Stimulated activated naive B cell treated with anti-CD40 and anti-IgM and Interleukin-4, amounts not matched to agents 10 μg/mL and 1 μg/mL and 100 μg/mL, for 72 hours (primary cell): ENCODE measurements around the gene TBCEL.
"Not testable (repeated sequence)": the region's sequence is repeated elsewhere in the genome, so short reads cannot be mapped to it uniquely, and the experiment has no call there.

Experiments
- ATAC-seq, 2 donors: fragments of 150-1000 bp; cut with Tn5 transposase; replicated peaks; 2 replicates each; pipeline ENCODE4 v1.10.0; 2021; ENCODE audit warnings: moderate library complexity in 1 of 2
- DNase-seq: peaks from one replicate; pipeline ENCODE4 v3.0.0; 2021
- H3K27ac Mint-ChIP-seq: one replicate; pipeline ENCODE4 v1.8.0; 2022; ENCODE audit warnings: mild to moderate bottlenecking, mixed read lengths
- H3K27me3 Mint-ChIP-seq, 2 donors: one replicate each; pipeline ENCODE4 v1.8.0; 2022; ENCODE audit warnings: mixed read lengths in 2 of 2
- H3K36me3 Mint-ChIP-seq, 2 donors: one replicate each; pipeline ENCODE4 v1.8.0; 2022; ENCODE audit warnings: mixed read lengths in 2 of 2, mild to moderate bottlenecking in 1 of 2
- H3K4me1 Mint-ChIP-seq, 2 donors: one replicate each; pipeline ENCODE4 v1.8.0; 2022; ENCODE audit warnings: mixed read lengths in 2 of 2, mild to moderate bottlenecking in 1 of 2
- H3K4me3 Mint-ChIP-seq, 2 donors: one replicate each; pipeline ENCODE4 v1.8.0; 2022; ENCODE audit warnings: mild to moderate bottlenecking in 2 of 2, mixed read lengths in 2 of 2, moderate library complexity in 1 of 2
- H3K9me3 Mint-ChIP-seq, 2 donors: one replicate each; pipeline ENCODE4 v1.8.0; 2022; ENCODE audit warnings: mixed read lengths in 2 of 2, mild to moderate bottlenecking in 1 of 2

The TBCEL gene

DNA sequence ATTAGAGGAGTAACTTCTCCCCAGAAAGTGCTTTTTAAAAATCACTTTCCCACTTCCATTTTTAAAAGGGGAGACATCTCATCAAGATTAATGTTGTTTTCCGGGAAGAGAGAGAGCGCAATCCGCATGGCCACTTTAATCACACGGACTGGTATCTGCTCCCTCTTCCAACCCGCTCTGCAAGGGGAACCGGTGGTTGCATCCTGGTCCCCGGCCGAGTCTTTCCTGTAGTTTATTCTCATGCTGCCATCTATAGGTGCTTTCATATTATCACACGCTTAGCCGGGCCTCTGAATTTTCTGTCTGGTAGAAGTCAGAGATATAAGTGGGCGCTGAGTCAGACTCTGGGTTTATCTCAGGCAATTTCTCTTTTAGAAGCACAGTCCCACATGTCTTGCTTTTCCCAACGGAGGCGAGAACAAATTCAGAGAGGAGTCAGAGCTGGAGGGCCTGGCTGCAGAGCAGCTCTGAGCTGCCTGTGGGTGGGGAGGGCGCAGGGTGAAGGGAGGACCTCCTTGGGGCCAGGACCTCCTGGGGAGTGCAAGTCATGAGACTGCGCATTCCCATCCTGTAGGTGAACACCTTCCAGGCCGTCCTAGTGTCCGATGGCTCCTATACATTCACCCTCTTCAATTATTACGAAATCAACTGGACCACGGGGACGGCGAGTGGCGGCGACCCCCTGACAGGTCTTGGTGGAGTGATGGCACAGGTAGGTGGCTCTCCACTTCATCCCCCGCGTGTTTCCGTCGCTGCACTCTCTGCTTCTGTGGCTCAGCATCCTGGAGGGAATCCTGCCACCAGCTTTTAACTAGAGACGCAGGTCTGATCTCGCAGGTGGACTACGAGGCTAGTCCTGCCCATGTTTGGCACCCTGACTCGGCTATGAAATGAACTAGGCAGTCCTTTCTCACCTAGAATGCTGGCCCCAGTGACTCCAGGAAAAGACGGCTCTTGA, 88.9 kb downstream of the TBCEL start:
- DNase-seq = peak; percentile 4
- H3K27me3 Mint-ChIP-seq = peaks cover 44 to 54% of the 10 kb centered on the region in 2 donors
- H3K9me3 Mint-ChIP-seq = no peaks in the 10 kb centered on the region
- H3K4me3 Mint-ChIP-seq = no peak overlapping the region
- ATAC-seq = peak; percentile 73 to 81
- H3K4me1 Mint-ChIP-seq = peaks cover 5 to 9% of the 10 kb centered on the region in 2 donors
- peaks cover 0 to 2% of the 10 kb centered on the region in 2 donors for H3K36me3 Mint-ChIP-seq
- H3K27ac Mint-ChIP-seq = no peak overlapping the region

DNA sequence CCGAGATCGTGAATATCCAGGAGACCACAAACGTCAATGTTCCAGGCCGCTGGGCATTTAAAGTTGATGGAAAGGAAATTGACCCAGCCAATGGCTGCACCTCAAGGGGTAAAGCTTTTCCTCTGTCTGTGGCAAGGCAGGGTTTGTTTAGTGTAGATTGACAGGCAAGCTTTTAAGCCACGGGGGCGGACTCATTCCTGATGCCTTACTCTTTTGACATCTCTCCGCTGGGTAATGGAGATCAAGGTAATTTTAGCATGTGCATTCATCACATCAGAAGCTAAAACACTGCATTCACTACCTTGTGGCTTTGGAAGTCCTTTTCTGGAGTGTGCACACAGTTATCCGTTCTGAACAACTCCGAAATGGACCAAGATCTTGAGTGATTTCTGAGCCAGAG, 89.7 kb downstream of the TBCEL start:
- Mint-ChIP-seq H3K9me3 (no peaks in the 10 kb centered on the region), H3K4me1 (peaks cover 5 to 9% of the 10 kb centered on the region in 2 donors), H3K36me3 (peaks cover 0 to 2% of the 10 kb centered on the region in 2 donors), H3K4me3 (no peak overlapping the region), H3K27ac (no peak overlapping the region), H3K27me3 (peaks cover 40 to 55% of the 10 kb centered on the region in 2 donors)
- no peak for DNase-seq
- no peak for ATAC-seq

DNA sequence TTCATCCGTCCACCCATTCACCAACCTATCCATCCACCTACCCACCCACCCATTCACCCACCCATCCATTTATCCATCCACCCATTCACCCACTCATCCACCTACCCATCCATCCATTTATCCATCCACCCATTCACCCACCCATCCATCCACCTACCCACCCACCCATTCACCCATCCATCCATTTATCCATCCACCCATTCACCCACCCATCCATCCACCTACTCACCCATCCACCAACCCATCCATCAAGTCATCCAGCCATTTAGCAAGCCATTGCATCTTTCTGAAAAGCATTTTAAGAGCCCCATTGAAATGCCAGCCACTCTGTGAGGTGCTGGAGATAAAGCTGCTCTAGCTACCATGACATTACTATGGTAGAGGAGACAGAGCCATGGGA, 91.1 kb downstream of the TBCEL start:
- H3K4me1 Mint-ChIP-seq, H3K27ac Mint-ChIP-seq, H3K36me3 Mint-ChIP-seq, DNase-seq, H3K4me3 Mint-ChIP-seq, ATAC-seq, H3K9me3 Mint-ChIP-seq: not testable (repeated sequence)
- peaks cover 37 to 55% of the 10 kb centered on the region in 2 donors for H3K27me3 Mint-ChIP-seq

DNA sequence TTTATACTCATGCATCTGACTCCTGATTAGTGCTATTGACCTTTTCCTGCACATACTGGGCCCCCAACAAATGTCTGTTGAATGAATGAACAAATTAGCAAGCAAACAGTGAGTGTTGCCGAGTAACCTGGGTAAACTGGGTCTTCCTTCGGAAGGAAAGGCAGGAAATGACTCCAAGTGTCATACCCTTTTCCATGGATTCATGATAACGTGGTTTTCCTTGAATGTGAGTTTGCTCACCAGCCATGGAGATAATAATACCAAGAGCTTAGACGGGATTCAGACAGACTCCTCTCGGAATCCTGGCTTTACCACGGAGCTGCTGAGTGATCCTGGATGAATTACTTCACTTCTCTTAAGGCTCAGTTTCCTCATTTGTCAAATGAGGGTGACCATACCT, 93.9 kb downstream of the TBCEL start:
- ATAC-seq (no peak), DNase-seq (no peak)
- H3K27ac Mint-ChIP-seq = no peak overlapping the region
- H3K27me3 Mint-ChIP-seq = peaks cover 25 to 36% of the 10 kb centered on the region in 2 donors
- no peak overlapping the region for H3K4me3 Mint-ChIP-seq
- H3K4me1 Mint-ChIP-seq = peaks cover 0 to 3% of the 10 kb centered on the region in 2 donors
- no peaks in the 10 kb centered on the region for H3K36me3 Mint-ChIP-seq
- H3K9me3 Mint-ChIP-seq = peaks cover 0 to 2% of the 10 kb centered on the region in 2 donors

DNA sequence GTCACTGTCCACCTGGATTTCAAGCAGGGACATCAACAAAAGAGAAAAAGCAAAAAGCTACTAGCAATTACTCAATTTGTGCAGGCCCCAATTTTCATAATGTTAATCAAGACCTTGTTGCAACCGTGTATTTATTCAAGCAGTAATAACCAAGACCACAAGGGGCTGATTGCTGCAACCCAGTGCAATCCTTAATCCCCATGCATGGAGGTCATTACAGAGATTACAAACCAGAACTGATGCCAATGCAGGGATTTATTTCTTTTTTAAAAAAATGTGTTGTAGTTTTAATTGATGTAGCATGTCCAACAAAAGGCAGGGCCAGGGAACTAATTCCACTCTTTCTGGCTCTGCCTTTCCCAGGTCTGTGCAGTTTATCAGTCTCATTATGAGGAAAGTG, 95.5 kb downstream of the TBCEL start:
- no peak for DNase-seq
- no peaks in the 10 kb centered on the region for H3K4me1 Mint-ChIP-seq
- H3K27me3 Mint-ChIP-seq = peaks cover 13 to 22% of the 10 kb centered on the region in 2 donors
- H3K9me3 Mint-ChIP-seq = peaks cover 0 to 7% of the 10 kb centered on the region in 2 donors
- no peak for ATAC-seq
- H3K4me3 Mint-ChIP-seq = no peak overlapping the region
- no peaks in the 10 kb centered on the region for H3K36me3 Mint-ChIP-seq
- H3K27ac Mint-ChIP-seq = no peak overlapping the region

DNA sequence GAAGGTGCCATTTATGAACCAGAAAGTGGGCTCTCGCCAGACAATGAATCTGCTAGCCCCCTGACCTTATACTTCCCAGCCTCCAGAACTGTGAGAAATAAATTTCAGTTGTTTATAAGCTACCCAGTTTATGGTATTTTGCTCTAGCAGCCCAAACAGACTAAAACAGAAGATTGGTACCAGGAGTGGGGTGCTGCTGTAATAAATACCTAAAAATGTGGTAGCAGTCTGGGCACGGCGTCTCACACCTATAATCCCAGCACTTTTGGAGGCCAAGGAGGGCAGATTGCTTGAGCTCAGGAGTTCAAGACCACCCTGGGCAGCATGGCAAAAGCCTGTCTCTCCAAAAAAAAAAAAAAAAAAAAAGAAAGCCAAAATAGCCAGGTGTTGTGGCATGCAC, 98.4 kb downstream of the TBCEL start:
- peaks cover 0 to 11% of the 10 kb centered on the region in 2 donors for H3K27me3 Mint-ChIP-seq

DNA sequence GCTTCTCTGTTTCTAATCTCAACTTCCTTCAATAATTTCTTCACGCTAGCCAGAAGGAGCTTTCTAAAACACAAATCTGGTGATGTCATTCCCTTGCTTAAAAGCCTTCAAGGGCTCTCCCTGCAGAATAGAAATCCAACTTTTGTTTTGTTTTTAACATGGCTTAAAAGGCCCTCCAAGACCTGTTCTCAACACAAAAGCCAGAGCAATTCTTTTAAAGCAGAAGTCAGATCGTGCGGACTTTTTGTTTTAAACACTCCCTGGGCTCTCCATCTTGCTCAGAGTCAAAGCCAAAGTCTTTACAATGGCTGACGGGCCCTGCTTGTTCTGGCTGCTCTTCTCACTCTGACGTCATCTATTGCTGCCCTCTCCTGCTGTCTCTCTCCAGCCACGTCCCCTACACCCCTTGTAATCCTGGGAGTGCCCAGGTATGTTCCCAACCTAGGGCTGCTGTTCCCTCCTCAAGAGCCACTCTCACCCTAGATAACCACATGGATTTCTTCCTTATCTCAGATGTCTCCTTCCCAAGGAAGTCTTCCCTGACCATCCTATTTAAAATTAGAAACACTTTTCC, 99.7 kb downstream of the TBCEL start:
- Mint-ChIP-seq H3K4me1 (no peaks in the 10 kb centered on the region), H3K27me3 (peaks cover 0 to 13% of the 10 kb centered on the region in 2 donors), H3K9me3 (peaks cover 0 to 7% of the 10 kb centered on the region in 2 donors), H3K27ac (no peak overlapping the region), H3K4me3 (no peak overlapping the region), H3K36me3 (no peaks in the 10 kb centered on the region)
- ATAC-seq (no peak), DNase-seq (no peak)

More for the DNA sequence above, 98.4 kb downstream of the TBCEL start:
- Mint-ChIP-seq H3K36me3 (no peaks in the 10 kb centered on the region), H3K4me1 (no peaks in the 10 kb centered on the region), H3K9me3 (peaks cover 0 to 7% of the 10 kb centered on the region in 2 donors), H3K4me3 (no peak overlapping the region), H3K27ac (no peak overlapping the region)
- ATAC-seq (no peak), DNase-seq (no peak)

DNA sequence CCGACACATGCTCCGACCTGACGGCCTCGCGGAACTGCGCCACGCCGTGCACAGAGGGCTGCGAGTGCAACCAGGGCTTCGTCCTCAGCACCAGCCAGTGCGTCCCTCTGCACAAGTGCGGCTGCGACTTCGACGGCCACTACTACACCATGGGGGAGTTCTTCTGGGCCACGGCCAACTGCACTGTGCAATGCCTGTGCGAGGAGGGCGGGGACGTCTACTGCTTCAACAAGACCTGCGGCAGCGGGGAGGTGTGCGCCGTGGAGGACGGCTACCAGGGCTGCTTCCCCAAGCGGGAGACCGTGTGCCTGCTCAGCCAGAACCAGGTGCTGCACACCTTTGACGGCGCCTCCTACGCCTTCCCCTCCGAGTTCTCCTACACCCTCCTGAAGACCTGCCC, 103.9 kb downstream of the TBCEL start:
- Mint-ChIP-seq H3K36me3 (no peaks in the 10 kb centered on the region), H3K27me3 (peaks cover 0 to 13% of the 10 kb centered on the region in 2 donors), H3K9me3 (peaks cover 0 to 5% of the 10 kb centered on the region in 2 donors), H3K27ac (no peak overlapping the region), H3K4me1 (no peaks in the 10 kb centered on the region), H3K4me3 (no peak overlapping the region)
- no peak for ATAC-seq
- DNase-seq = no peak

DNA sequence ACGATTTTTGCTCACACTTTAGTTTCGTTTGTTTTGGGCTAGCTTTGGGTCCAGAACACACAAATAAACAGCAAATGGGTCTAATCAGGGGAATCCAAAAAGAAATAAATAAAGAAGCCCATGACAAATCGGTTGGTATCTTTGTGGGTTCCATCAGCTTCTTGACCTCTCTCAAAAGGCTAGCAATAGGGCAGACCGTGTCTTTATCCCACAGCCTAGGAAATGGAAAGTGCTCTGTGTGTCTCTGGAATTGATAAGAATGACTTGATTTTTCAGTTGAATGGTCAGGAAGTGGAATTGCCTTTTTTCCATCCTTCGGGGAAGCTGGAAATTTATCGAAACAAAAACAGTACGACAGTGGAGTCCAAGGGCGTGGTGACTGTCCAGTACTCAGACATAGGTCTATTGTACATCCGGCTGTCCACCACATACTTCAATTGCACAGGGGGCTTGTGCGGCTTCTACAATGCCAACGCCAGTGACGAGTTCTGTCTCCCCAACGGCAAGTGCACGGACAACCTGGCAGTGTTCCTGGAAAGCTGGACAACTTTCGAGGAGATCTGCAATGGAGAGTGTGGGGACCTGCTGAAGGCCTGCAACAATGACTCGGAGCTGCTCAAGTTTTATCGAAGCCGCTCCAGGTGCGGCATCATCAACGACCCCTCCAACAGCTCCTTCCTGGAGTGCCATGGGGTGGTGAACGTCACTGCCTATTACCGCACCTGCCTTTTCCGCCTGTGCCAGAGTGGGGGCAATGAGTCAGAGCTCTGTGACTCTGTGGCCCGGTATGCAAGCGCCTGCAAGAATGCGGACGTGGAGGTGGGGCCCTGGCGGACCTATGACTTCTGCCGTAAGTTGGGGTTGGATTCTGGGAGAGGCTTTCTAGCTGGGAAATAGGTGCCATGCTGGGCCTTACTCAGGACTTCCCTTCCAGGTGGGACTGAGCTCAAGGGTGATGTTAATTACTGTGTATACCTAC, 105.7 kb downstream of the TBCEL start:
- Mint-ChIP-seq H3K4me3 (no peak overlapping the region), H3K9me3 (no peaks in the 10 kb centered on the region), H3K27ac (no peak overlapping the region), H3K36me3 (no peaks in the 10 kb centered on the region), H3K4me1 (no peaks in the 10 kb centered on the region), H3K27me3 (peaks cover 0 to 15% of the 10 kb centered on the region in 2 donors)
- no peak for ATAC-seq
- DNase-seq = no peak

DNA sequence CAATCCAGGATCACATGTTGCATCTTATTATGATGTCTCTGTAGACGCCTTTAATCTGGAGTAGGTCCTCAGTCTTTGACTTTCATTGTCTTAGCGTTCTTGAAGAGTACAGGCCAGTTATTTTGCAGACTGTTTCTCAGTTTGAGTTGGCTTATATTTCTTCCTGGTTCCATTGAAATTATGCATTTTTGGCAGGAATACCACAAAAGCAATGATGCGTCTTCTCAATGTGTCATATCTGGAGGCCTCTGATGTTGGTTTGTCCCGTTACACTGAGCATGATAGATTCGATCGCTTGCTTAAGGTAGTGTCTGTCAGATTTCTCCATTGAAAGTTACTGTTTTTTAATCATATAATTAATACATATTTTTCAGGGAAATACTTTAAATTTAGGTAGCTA, 107.8 kb downstream of the TBCEL start:
- H3K27me3 Mint-ChIP-seq = peaks cover 0 to 12% of the 10 kb centered on the region in 2 donors
- H3K4me3 Mint-ChIP-seq = no peak overlapping the region
- DNase-seq (no peak), ATAC-seq (no peak)
- H3K36me3 Mint-ChIP-seq = no peaks in the 10 kb centered on the region
- no peaks in the 10 kb centered on the region for H3K4me1 Mint-ChIP-seq
- no peak overlapping the region for H3K27ac Mint-ChIP-seq
- H3K9me3 Mint-ChIP-seq = no peaks in the 10 kb centered on the region

DNA sequence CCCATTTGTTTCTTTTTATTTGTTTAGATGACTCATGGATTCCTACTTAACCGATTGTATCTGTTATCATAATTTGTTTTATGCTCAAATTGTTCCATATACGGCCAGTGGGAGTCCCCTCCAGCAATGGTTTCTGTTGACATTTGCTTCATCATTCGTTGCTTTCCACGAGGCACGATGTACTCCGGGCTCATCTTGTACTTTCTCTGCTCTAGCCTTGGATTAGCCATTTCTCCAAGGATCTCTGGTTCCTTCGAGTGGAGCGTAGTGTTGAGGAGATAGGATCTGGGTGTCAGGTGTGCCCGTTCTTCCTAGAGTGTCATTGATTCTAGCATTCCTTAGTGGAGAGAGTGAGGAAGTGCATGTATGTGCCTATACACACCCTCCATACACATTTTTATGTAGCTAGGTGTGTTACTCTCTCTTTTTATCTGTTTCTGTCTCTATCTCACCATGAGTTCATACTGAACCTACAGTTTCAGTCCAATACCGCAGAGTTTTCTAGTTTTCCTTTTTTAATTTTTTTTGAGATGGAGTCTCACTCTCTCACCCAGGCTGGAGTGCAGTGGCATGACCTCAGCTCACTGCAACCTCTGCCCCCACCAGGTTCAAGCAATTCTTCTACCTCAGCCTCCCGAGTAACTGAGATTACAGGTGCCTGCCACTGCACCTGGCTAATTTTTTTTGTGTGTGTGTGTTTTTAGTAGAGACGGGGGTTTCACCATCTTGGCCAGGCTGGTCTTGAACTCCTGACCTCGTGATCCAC, 108.5 kb downstream of the TBCEL start:
- DNase-seq (no peak), ATAC-seq (no peak)
- H3K4me3 Mint-ChIP-seq = no peak overlapping the region
- H3K9me3 Mint-ChIP-seq = no peaks in the 10 kb centered on the region
- no peaks in the 10 kb centered on the region for H3K4me1 Mint-ChIP-seq
- H3K27ac Mint-ChIP-seq = no peak overlapping the region
- no peaks in the 10 kb centered on the region for H3K36me3 Mint-ChIP-seq
- H3K27me3 Mint-ChIP-seq = peaks cover 0 to 12% of the 10 kb centered on the region in 2 donors

DNA sequence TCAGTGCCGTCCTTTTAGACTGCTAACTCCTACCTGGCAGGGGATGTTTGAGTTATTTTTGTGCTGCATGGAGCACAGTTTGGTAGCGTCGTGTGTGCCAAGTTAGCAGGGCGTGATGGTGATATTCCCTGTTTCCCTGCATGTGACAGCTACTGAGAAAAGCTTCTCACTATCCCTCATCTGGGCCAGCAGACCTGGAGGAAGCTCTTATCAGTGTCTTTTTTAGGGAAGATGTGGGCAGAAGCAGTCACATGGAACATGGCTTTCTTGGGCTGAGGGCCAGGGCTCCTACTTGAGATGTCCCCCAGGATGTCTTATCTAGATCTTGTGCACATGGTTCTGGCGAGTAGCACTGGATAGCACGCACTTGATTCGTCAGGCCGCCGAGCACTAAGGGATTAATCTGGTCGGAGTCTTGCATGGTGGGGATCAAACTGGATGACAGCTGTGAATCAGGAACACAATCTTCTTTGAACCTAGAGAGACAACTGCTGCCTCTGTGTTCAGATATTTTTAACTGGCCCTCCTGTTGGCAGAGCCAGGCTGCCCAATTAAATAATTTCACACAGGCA, 110.9 kb downstream of the TBCEL start:
- ATAC-seq (no peak), DNase-seq (no peak)
- Mint-ChIP-seq H3K36me3 (no peaks in the 10 kb centered on the region), H3K4me3 (no peak overlapping the region), H3K27ac (no peak overlapping the region), H3K9me3 (no peaks in the 10 kb centered on the region), H3K4me1 (no peaks in the 10 kb centered on the region), H3K27me3 (peaks cover 0 to 6% of the 10 kb centered on the region in 2 donors)

DNA sequence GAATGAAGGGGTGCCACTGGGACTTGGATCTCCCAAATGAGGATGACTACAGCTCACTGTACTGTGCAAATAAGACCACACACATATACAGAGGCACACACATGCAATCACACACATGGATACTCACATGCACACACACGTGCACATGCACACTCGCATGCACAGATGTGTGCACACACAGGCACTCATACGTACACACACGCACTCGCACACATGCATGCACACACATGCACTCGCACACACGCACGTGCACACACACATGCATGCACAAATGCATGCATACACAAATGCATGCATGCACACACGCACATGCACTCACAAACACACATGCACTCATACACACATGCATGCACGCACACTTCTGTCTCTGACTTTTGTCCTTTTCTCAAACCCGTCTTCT, 113.1 kb downstream of the TBCEL start:
- Mint-ChIP-seq H3K36me3 (no peaks in the 10 kb centered on the region), H3K9me3 (no peaks in the 10 kb centered on the region), H3K4me1 (no peaks in the 10 kb centered on the region), H3K27ac (no peak overlapping the region), H3K4me3 (no peak overlapping the region), H3K27me3 (peaks cover 0 to 6% of the 10 kb centered on the region in 2 donors)
- ATAC-seq (no peak), DNase-seq (no peak)
